K562 (cell line): ENCODE results near the gene GPSM3. TPM values are rescaled to one million over a fixed set of nuclear protein-coding genes. Genes with fewer than 3 reads are reported as not detected.

Source experiments
- CREB1 ChIP-seq, 2 experiments: sonication (generic) in 1 of 2; formaldehyde crosslinking in 1 of 2; IDR thresholded peaks; 2 replicates each; pipeline versions ENCODE4 v1.6.1 to v1.8.0; 2012 to 2022; ENCODE audit warnings: inconsistent platforms in 1 of 2, mild to moderate bottlenecking in 1 of 2, missing genetic modification reagents in 1 of 2, moderate library complexity in 1 of 2
- CREM ChIP-seq: IDR thresholded peaks from 2 replicates; pipeline ENCODE4 v1.6.1; 2014; ENCODE audit warnings: antibody characterized with exemption, low read depth
- EWSR1 ChIP-seq: fragments of 450-650 bp; IDR thresholded peaks from 2 replicates; pipeline ENCODE4 v1.6.1; 2018; ENCODE audit warnings: borderline replicate concordance, mild to moderate bottlenecking, low read depth, moderate library complexity; ENCODE audit not compliant: partially characterized antibody
- NR2F6 ChIP-seq: fragments of 450-650 bp; formaldehyde crosslinking; IDR thresholded peaks from 2 replicates; pipeline ENCODE4 v1.4.0; 2020; ENCODE audit warnings: mild to moderate bottlenecking
- SAP30 ChIP-seq: fragments of 200-600 bp; sonication (generic); IDR thresholded peaks from 2 replicates; pipeline ENCODE4 v1.6.1; 2012; ENCODE audit warnings: borderline replicate concordance, low read depth, mild to moderate bottlenecking, moderate library complexity, low read length, control low read depth, inconsistent platforms; ENCODE audit not compliant: insufficient read depth, poor library complexity, severe bottlenecking
- SMAD3 ChIP-seq: fragments of 450-650 bp; formaldehyde crosslinking; conservative IDR thresholded peaks from 2 replicates; pipeline ENCODE4 v1.4.0; 2020; ENCODE audit warnings: mild to moderate bottlenecking
- TEAD2 ChIP-seq: fragments of 450-650 bp; IDR thresholded peaks from 2 replicates; pipeline ENCODE4 v1.6.1; 2016; ENCODE audit warnings: missing genetic modification characterization, control low read depth, missing compliant biosample characterization
- ZNF696 ChIP-seq: fragments of 250-450 bp; sonication (Bioruptor Pico); conservative IDR thresholded peaks from 2 replicates; pipeline ENCODE4 v1.4.0; 2020; ENCODE audit warnings: mild to moderate bottlenecking, moderate library complexity
- polyA plus RNA-seq, 8 experiments: library from polyadenylated mRNA; depleted of rRNA in 4 of 8; stranded (reverse) in 5 of 8; unstranded in 3 of 8; fragments of >200 nt; fragmentation: Nextera tagmentation in 2 of 8; fragmentation: Illumina TruSeq in 1 of 8; extraction: Ambion mirVana in 2 of 8; extraction: Trizol in 1 of 8; gene quantifications; 2 replicates each; pipeline versions ENCODE4 v1.2.1 to v1.2.3, GENCODE V29; 2011 to 2014; ENCODE audit warnings: inconsistent platforms in 1 of 8, missing spikeins in 1 of 8
- total RNA-seq, 7 experiments: library from RNA; depleted of rRNA in 6 of 7; stranded (reverse); fragments of >200 nt in 6 of 7; fragmentation: Illumina TruSeq in 2 of 7; extraction: Trizol in 2 of 7; gene quantifications; 2 replicates each; pipeline versions ENCODE4 v1.2.1 to v1.2.3, GENCODE V29; 2011 to 2021; ENCODE audit warnings: low replicate concordance in 1 of 7
- TF ChIP-seq, protein P1 (sequence below): fragments of 450-650 bp; IDR thresholded peaks from 2 replicates; pipeline ENCODE4 v1.6.1; 2016; ENCODE audit warnings: low read depth, mild to moderate bottlenecking, moderate library complexity
- TF ChIP-seq, protein P2 (sequence below): fragments of 250-450 bp; sonication (Bioruptor Pico); IDR thresholded peaks from 2 replicates; pipeline ENCODE4 v1.5.0; 2021
- TF ChIP-seq, protein P3 (sequence below): sonication (generic); formaldehyde crosslinking; IDR thresholded peaks from 2 replicates; pipeline ENCODE4 v1.8.0; 2023; ENCODE audit warnings: missing genetic modification reagents, mild to moderate bottlenecking, borderline replicate concordance
- TF ChIP-seq, protein P4 (sequence below): fragments of 250-450 bp; sonication (Bioruptor Pico); IDR thresholded peaks from 2 replicates; pipeline ENCODE4 v1.5.0; 2021; ENCODE audit warnings: mild to moderate bottlenecking, borderline replicate concordance
- TF ChIP-seq, protein P5 (sequence below): fragments of 450-650 bp; formaldehyde crosslinking; IDR thresholded peaks from 2 replicates; pipeline ENCODE4 v1.4.0; 2020; ENCODE audit warnings: mild to moderate bottlenecking, moderate library complexity

The GPSM3 gene
- total and polyA plus RNA-seq, 9 of the 15 experiments (the other 6 are each of a cell fraction or from before 2014, with no cell fraction given): 5.3 to 42.6 (median 24.4) TPM

DNA sequence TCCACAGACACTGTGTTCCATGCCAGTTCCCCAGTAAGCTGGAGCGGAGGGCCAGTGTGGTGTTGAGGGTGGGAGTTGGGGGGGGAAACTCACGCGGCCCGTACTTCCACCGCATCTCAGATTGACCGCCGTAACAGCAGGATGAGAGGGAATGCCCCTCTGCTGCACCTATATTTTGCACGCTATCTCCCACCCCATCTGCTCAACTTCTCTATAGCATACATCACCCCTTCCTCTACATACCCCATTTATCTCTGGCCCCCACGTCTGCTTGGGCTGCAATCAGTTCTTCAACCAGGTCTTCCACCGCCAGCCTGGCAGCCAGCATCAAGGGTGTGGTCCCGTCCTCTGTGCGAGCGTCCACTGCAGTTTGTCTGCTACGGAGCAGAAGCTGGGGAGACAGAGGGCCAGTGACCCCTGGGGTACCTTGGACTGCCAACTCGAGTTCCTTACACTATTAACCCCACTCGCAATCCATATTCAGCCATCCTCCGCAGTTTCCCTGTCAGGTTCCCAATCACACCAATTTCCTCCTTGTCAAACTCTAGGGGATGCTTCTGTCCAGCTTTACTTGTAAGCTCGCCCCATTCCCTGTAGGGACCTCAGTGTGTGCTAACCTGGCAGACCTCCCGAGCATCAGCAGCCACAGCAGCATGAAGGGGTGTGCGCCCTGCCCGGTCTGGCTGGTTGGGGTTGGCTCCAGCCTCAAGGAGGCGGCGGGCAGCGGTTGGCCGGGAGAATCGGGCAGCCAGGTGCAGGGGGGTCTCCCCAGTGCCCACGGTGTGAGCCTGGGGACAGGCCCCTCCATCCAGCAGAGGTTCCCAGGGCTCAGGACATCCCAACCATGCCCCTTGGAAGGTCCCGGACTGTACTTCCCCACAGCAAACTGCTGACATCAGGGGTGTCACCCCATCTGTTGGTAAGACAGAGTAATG, 4.5 kb upstream of the GPSM3 start (continued):
- TF ChIP-seq, protein P1, sequence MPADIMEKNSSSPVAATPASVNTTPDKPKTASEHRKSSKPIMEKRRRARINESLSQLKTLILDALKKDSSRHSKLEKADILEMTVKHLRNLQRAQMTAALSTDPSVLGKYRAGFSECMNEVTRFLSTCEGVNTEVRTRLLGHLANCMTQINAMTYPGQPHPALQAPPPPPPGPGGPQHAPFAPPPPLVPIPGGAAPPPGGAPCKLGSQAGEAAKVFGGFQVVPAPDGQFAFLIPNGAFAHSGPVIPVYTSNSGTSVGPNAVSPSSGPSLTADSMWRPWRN: no peak
- TF ChIP-seq, protein P2, sequence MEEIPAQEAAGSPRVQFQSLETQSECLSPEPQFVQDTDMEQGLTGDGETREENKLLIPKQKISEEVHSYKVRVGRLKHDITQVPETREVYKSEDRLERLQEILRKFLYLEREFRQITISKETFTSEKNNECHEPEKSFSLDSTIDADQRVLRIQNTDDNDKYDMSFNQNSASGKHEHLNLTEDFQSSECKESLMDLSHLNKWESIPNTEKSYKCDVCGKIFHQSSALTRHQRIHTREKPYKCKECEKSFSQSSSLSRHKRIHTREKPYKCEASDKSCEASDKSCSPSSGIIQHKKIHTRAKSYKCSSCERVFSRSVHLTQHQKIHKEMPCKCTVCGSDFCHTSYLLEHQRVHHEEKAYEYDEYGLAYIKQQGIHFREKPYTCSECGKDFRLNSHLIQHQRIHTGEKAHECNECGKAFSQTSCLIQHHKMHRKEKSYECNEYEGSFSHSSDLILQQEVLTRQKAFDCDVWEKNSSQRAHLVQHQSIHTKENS (CRISPR knock-in tag): no peak
- TF ChIP-seq NR2F6 (CRISPR knock-in tag) (no peak), CREB1 (IDR thresholded peaks at IDR 0.05) (no peak), CREB1 (CRISPR knock-in tag; IDR thresholded peaks at IDR 0.05) (0 out of 2 replicates have a peak, but pooled peaks have one; percentile 17), SAP30 (no peak), CREM (peak; percentile 36), EWSR1 (no peak), TEAD2 (no peak), ZNF696 (CRISPR knock-in tag) (no peak), SMAD3 (CRISPR knock-in tag) (no peak)
- TF ChIP-seq, protein P3, sequence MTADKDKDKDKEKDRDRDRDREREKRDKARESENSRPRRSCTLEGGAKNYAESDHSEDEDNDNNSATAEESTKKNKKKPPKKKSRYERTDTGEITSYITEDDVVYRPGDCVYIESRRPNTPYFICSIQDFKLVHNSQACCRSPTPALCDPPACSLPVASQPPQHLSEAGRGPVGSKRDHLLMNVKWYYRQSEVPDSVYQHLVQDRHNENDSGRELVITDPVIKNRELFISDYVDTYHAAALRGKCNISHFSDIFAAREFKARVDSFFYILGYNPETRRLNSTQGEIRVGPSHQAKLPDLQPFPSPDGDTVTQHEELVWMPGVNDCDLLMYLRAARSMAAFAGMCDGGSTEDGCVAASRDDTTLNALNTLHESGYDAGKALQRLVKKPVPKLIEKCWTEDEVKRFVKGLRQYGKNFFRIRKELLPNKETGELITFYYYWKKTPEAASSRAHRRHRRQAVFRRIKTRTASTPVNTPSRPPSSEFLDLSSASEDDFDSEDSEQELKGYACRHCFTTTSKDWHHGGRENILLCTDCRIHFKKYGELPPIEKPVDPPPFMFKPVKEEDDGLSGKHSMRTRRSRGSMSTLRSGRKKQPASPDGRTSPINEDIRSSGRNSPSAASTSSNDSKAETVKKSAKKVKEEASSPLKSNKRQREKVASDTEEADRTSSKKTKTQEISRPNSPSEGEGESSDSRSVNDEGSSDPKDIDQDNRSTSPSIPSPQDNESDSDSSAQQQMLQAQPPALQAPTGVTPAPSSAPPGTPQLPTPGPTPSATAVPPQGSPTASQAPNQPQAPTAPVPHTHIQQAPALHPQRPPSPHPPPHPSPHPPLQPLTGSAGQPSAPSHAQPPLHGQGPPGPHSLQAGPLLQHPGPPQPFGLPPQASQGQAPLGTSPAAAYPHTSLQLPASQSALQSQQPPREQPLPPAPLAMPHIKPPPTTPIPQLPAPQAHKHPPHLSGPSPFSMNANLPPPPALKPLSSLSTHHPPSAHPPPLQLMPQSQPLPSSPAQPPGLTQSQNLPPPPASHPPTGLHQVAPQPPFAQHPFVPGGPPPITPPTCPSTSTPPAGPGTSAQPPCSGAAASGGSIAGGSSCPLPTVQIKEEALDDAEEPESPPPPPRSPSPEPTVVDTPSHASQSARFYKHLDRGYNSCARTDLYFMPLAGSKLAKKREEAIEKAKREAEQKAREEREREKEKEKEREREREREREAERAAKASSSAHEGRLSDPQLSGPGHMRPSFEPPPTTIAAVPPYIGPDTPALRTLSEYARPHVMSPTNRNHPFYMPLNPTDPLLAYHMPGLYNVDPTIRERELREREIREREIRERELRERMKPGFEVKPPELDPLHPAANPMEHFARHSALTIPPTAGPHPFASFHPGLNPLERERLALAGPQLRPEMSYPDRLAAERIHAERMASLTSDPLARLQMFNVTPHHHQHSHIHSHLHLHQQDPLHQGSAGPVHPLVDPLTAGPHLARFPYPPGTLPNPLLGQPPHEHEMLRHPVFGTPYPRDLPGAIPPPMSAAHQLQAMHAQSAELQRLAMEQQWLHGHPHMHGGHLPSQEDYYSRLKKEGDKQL (CRISPR knock-in tag): 0 out of 2 replicates have a peak, but pooled peaks have one; percentile 76
- TF ChIP-seq, protein P4, sequence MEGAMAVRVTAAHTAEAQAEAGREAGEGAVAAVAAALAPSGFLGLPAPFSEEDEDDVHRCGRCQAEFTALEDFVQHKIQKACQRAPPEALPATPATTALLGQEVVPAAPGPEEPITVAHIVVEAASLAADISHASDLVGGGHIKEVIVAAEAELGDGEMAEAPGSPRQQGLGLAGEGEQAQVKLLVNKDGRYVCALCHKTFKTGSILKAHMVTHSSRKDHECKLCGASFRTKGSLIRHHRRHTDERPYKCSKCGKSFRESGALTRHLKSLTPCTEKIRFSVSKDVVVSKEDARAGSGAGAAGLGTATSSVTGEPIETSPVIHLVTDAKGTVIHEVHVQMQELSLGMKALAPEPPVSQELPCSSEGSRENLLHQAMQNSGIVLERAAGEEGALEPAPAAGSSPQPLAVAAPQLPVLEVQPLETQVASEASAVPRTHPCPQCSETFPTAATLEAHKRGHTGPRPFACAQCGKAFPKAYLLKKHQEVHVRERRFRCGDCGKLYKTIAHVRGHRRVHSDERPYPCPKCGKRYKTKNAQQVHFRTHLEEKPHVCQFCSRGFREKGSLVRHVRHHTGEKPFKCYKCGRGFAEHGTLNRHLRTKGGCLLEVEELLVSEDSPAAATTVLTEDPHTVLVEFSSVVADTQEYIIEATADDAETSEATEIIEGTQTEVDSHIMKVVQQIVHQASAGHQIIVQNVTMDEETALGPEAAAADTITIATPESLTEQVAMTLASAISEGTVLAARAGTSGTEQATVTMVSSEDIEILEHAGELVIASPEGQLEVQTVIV (CRISPR knock-in tag): no peak
- TF ChIP-seq, protein P5, sequence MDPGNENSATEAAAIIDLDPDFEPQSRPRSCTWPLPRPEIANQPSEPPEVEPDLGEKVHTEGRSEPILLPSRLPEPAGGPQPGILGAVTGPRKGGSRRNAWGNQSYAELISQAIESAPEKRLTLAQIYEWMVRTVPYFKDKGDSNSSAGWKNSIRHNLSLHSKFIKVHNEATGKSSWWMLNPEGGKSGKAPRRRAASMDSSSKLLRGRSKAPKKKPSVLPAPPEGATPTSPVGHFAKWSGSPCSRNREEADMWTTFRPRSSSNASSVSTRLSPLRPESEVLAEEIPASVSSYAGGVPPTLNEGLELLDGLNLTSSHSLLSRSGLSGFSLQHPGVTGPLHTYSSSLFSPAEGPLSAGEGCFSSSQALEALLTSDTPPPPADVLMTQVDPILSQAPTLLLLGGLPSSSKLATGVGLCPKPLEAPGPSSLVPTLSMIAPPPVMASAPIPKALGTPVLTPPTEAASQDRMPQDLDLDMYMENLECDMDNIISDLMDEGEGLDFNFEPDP (CRISPR knock-in tag): no peak
